T-helper 2 cell treated with Interferon-gamma antibody and Interleukin-4, amounts not matched to agents 100 ng/mL and 5 ng/mL, for 36 hours (primary cell): ENCODE results near the gene SNX14. TPM values are rescaled to one million over a fixed set of nuclear protein-coding genes. Genes with fewer than 3 reads are reported as not detected.
"Not testable (repeated sequence)": the region's sequence is repeated elsewhere in the genome, so short reads cannot be mapped to it uniquely, and the experiment has no call there.

Source experiments
- intact Hi-C: fragments of 100-400 bp; cut with micrococcal nuclease; formaldehyde crosslinking; loops from one replicate; pipeline ENCODE4 v1.15.1; 2023
- total RNA-seq: library from RNA; stranded (reverse); gene quantifications from 2 replicates; pipeline ENCODE4 v1.2.3, GENCODE V29; 2022

Gene SNX14
- total RNA-seq, 1 donor from 2014 or later, result 56.5 TPM

DNA sequence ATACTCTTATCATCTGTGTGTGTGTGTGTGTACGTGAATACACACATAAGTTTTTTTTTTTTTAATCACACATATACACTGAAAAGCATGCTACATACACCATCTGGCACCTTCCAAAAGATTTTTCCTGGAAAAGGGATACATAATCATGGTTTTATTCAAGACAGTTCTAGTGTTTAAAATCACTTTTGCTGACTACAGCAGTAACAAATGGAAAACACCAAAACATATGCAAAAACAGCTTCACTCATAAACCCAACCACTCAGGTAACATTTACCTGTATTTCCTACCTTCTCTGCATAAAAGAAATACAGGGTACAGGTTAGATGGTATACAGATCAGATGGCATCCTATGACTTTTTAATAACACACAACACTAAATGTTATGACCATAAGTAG lies 2.5 kb downstream of the SNX14 start:
- intact Hi-C loops, result loop anchor here (5.0 kb wide), 5 partner anchors 129 to 1816 kb away; partner anchors contain the start of genes CEP162, CFAP206 and ZNF292

DNA sequence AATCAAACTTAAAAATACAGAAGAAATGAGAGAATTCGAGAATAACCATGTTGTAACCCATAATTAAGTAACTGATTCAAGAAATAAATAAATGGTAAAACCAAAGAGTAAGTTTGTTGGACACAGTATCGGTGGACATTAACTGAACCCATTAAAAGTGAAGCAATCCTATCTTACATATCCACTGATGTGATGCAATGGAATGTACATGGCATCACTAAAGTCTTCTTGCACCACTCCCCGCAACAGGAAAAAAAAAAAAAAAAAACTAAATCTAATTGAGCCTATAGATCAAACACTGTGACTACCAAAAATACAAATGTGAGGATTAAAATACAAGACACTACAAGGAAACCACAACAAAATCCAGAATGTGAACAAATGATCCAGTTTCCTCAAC lies 7.9 kb downstream of the SNX14 start:
- intact Hi-C loops, result no loop called here

DNA sequence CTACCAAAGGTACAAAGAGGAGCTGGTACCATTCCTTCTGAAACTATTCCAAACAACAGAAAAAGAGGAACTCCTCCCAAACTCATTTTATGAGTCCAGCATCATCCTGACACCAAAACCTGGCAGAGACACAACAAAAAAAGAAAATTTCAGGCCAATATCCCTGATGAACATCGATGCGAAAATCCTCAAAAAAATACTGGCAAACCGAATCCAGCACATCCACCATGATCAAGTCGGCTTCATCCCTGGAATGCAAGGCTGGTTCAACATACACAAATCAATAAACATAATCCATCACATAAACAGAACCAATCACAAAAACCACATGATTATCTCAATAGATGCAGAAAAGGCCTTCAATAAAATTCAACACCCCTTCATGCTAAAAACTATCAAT lies 10.8 kb downstream of the SNX14 start:
- intact Hi-C loops, result not testable (repeated sequence)

DNA sequence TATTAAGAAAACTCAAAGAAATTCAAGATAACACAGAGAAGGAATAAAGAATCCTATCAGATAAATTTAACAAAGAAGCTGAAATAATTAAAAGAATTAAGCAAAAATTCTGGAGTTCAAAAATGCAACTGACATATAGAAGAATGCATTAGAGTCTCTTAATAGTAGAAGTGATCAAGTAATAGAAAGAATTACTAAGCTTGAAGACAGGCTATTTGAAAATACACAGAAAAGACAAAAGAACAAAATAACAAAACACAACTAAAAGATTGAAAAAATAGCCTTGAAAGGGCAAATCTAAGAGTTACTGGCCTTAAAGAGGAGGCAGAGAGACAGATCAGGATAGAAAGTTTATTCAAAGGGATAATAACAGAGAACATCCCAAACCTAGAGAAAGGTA lies 12.1 kb downstream of the SNX14 start:
- intact Hi-C loops, result no loop called here

DNA sequence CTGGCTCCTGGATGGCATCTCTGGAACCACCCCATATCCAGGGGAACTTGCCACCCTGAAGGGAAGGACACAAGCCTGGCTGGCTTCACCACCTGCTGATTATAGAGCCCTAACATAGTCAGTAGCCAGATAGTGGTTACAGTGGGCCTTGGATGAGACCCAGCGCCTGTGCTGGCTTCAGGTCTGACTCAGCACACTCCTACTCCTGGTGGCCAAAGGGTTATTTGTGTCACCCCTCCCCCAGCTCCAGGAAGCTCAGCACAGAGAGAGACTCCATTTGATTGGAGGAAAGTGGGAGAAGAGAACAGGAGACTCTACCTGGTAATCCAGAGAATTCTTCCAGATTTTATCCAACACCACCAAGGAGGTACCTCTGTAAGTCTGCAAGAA lies 12.8 kb downstream of the SNX14 start:
- intact Hi-C loops, result no loop called here

DNA sequence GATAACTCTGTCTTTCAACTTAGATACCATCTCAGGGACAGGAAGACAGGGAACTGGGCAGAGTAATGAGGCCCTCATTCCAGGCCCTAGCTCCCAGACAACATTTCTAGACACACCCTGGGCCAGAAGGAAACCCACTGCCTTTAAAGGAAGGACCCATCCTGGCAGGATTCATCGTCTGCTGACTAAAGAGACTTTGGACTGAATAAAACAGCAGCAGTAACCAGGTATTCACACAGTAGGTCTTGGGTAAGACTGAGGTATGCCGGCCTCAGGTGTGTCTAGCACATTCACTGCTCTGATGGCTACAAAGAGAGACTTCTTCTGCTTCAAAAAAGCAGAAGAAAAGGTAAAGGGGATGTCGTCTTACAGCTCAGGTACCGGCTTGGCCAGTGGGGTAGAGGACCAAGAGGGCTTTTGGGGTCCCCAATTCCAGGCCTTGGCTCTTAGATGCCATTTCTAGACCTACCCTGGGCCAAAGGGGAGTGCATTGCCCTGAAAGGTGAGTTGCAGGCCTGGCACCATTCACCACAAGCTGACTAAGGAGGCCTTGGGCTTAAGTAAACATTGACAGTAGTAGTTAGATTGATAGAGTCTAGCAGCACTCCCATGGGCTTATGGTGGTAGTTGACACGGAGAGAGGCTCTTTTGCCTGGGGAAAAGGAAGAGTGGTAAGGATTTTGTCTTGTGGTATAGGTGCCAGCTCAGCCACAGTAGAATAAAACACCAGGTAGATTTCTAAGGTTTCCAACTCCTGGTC lies 13.4 kb downstream of the SNX14 start:
- intact Hi-C loops, result no loop called here

DNA sequence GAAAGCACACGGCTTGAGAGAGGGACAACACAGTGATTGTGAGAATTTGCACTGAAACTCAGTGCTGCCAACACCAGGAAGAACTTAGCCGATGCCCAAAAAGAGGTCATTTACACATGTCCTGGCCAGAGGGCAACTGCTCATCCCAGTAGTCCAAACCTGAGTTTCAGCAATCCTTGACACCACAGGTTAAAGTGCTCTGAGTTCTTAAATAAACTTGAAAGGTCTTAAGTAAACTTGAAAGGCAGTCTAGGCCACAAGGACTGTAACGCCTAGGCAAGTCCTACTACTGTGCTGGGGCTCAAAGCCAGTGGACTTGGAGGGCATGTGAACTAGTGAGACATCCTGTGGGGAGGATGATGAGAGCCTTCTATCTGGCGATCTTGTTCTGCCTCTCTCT lies 14.1 kb downstream of the SNX14 start:
- intact Hi-C loops, result no loop called here

DNA sequence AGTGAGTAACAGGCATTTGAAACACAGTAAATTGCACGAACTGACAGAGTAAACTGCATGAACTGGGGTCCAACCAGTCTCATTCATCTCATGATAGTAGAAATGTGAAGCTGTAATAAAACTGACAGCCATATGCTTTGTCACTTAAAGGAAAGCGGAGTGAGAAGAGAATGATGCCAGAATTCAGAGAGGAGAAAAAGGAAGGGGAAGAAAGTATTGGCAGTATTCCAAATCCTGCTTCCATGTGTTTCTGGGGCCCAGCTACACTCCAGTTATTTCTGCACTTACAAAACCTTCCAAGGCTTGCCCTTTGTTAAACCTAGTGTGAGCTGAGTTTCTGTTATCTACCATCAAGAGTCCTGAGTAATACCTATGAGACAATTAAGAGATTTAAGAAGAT lies 17.2 kb downstream of the SNX14 start:
- intact Hi-C loops, result no loop called here

DNA sequence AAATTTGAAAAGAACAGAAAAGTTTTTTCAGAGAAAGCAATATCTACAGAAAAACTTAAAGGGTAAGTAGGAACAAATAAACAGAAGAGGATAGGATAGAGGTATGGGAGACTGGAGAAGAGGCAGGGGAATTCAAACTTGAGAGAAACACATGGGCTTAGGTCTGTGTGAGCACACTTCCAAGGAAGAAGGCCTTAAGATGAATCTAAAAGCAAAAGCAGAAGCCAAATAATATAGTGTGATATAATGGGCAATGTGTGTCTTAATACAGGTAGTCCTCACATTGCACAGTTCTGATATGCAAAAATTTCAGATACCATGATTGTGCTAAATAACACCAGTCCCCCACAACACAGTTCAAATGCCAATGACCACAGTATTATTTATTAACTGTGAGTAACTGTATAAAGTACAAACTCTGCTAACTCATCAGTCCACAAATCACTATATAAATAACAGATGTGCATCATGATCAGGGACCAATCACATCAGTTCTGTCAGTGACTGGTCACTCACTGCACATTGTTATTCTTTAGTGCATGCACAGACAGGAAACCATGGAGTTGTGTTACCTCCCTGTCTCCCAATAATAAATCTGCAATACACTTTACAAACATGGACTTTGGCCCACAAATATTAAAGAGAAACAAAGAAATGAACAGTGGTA lies 18.6 kb downstream of the SNX14 start:
- intact Hi-C loops, result no loop called here

DNA sequence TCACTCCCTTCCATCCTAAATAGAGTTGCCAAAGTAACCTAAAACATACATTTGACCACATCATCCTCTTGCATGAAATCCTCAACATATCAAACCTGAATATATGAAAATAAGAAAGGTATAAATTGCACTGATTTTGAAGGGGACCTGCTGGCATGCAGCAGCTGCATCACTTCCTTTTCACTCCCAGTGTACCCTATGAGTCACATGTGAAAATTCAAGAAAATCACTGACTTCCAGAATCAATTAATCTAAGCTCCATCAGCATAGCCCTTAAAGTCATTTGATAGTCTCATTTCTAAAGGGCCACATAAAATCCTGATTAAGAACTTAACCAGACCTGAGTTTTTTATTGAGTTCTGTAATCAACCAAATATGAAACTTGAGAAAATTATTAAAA lies 24.3 kb downstream of the SNX14 start:
- intact Hi-C loops, result no loop called here

DNA sequence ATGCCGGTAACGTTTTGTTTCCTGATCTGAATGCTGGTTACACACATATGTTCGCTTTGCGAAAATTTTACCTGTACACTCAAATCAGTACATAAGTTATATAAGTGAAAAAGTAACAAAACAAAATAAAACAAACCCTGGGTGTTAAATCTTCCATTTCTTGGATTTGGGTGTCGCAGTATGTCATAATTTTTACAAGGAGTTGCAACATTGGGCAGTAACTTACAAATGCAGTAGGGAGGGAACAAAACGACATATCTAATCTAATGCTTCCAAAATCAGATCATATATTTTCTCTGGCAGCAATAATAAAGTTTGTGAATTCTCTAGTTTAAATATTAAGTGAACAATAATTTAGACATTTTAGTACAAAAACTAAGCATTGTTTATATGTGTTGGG lies 25.2 kb downstream of the SNX14 start:
- intact Hi-C loops, result no loop called here

DNA sequence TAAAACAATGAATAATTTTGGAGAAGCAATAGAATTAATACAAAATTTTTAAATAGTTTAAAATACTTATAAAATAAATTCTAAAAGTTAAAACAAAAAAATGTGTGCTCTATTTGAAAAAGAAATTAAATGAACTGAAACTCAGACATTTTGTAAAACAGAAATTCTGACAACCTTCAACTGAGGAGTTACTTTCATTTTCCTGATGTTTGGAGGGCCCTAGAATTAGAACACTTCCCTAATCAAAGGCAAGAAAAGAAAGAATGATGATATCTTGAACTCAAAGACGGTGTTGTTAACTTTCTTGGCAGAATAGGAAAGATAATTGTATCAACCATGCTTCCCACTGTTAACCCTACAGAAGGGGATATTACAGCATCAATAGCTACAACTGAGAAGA lies 27.9 kb downstream of the SNX14 start:
- intact Hi-C loops, result no loop called here

DNA sequence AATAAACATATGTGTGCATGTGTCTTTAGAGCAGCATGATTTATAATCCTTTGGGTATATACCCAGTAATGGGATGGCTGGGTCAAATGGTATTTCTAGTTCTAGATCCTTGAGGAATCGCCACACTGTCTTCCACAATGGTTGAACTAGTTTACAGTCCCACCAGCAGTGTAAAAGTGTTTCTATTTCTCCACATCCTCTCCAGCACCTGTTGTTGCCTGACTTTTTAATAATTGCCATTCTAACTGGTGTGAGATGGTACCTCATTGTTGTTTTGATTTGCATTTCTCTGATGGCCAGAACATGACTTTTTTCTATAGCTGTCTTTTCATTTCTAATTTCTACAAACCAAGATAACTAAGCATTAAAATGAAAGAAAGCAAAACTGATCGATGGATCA lies 29.4 kb downstream of the SNX14 start:
- intact Hi-C loops, result not testable (repeated sequence)

DNA sequence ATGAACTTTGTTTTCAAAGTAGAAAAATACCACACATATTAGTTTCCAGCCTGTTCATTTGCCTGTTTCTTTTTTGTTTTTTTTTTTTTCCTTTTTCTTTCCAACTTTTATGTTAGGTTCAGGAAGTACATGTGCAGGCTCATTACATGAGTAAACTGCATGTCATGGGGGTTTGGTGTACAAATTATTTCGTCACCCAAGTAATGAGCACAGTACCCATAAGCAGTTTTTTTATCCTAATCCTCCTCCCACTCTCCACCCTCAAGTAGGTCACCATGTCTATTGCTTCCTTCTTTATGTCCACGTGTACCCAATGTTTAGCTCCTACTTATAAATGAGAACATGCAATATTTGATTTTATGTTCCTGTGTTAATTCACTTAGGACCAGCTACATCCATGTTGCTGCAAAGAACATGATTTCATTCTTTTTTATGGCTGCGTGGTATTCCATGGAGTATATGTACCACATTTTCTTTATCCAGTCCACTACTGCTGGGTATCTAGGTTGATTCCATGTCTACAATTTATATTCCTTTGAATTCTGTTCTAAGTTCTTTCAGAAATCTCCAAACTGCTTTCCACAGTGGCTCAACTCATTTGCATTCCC lies 31.8 kb downstream of the SNX14 start:
- intact Hi-C loops, result no loop called here

DNA sequence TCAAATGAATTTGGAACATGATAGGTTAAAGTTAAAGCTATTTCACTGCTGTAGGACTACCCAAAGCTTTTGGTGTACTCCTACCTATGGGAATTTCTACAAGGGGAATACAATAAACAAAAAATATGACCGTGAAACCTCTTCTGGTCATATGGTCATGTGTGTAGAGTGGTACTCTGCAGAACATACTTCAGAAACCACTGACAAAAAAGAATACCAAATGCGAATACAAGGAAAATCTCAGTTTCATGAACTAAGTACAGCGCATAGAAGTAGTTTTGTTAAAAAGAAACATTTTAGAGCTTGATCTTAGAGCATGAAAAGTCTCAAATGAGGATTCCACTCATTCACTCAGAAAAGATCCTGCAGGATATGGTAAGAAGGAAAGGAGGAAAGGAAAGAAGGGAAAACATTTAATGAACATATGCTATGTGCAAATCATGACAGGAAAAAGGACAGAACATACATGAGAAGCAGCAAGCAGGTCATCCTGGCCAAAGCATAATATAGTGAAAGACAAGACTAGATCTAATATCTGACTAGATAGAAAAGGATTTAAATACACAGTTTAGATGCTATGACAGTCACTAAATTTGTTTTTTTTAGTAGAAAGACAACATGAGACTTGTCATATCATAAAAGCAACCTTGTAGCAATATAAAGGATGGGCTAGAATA lies 36.5 kb downstream of the SNX14 start:
- intact Hi-C loops, result no loop called here

DNA sequence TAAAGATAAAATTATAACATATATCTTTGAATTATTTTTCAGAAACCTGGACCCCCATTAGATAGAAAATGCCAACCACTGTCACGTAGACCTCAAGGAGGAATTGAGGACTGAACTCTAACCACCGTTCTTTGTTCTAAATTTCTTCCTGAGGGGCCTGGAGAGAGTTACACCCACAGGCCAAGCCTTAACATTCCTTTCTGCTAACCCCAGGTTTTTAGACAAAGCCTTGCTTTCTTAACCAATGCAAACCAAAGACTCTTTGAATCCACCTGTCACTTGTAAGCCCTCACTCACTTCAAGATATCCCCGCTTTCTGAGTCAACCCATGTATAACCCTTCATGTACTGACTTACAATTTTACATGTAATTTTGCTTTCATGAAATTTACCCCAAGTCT lies 41.0 kb downstream of the SNX14 start:
- intact Hi-C loops, result no loop called here

DNA sequence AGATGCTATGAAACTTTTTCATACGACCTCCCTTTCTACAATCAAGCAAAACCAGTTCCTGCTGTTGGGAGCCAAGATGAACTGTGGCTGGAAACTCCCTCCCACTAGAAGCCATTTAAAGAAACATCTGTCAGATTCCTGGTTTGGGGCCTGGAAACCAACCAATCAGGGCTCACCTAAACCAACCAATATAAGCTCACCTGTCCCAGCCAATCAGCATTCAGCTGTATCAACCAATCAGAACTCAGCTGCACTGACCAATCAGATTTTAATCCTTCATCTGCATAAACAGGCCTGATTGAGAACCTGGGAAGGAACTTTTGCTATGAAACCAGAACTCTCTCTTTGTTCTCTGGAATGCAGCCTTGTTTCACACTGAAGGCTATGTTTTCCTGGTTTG lies 42.4 kb downstream of the SNX14 start:
- intact Hi-C loops, result no loop called here

DNA sequence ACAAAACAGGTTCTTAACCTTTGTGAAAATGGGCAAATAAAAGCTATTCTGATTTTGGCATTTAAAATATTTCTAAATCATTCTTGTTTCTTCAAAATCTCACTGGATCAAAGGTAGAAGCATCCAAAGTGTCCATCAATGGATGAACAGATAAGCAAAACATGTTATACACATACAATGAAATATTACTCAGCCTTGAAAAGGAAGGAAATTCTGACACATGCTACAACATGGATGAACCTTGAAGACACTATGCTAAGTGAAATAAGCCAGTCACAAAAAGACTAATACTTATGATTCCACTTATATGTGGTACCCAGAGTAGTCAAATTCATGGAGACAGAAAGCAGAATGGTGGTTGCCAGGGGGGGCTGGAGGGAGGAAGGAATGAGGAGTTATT lies 45.9 kb downstream of the SNX14 start:
- intact Hi-C loops, result no loop called here

DNA sequence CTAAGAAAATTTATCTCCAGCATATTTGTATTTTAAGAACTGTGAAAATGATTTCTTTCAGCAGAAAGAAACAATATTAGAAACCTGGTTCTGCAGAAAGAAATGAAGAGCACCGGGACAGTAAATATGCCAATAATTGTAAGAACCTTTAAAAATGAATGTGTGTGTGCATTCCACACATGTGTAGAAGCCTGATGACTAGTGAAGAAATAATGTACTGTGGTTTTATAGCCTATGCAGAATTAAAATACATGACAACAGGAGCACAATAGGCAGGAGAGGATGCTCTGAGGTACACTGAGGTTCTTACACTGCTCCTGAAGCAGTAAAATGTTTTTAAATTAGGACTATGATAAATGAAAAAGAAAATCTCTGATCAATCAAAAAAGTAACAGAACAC lies 48.9 kb downstream of the SNX14 start:
- intact Hi-C loops, result no loop called here

DNA sequence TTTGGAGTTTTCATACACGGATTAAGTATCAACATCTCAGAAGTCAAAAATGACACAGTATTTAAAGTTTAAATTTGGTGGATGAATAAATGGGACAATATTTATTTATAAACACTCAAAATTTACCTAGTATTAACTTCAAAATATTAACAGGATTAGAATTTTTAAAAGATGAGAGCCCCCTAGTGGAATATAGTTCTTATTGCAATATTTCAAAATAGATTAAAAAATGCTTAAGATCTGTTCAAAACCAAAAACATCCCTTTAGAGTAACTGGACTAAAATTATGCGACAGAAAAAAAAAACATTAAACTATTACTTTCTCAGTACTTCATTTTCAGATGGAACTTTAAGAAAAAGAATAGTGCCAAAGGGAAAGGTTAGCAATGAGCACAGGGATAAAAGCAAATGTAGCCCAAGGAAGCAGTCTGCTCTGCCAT lies 56.6 kb downstream of the SNX14 start:
- intact Hi-C loops, result loop anchor here (1.0 to 5.0 kb wide), 2 partner anchors 55 to 182 kb away; no protein-coding TSS in a partner anchor

DNA sequence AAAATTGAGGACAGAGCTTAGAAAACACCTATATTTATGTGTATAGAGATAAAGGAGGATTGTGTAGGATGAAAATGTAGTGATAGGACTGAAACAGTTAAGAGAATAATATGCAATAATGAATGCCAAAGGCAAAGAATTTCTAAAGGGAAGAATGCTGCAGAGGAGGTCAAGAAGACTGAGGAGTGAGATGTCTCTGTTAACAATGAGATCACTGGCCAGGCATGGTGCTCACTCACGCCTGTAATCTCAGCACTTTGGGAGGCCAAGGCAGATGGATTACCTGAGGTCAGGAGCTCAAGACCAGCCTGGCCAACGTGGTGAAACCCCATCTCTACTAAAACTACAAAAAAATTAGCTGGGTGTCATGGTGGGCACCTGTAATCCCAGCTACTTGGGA lies 69.4 kb downstream of the SNX14 start:
- intact Hi-C loops, result not testable (repeated sequence)

DNA sequence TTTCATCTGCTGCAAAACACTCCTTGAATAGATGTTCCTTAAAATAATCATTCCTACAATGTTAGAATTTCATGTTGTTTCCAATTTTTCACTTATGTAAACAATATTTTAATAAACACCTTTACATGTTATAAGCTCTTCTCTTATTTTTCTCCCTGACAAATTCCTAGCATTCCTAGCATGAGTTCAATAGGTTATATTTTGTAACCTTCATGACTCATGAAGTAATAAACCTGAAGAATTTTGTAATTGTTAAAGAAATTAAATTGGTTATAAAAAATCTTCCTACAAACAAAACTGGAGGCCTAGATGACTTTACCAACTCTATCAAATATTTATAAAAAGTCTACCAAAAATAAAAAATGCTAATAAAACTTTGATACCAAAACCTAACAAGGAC lies 77.5 kb downstream of the SNX14 start:
- intact Hi-C loops, result no loop called here
